ENCODE results near the gene KRTAP12-4. TPM values are rescaled to one million over a fixed set of nuclear protein-coding genes. Genes with fewer than 3 reads are reported as not detected.

Gene KRTAP12-4
- polyA plus RNA-seq, 1 experiment, result not detected

DNA sequence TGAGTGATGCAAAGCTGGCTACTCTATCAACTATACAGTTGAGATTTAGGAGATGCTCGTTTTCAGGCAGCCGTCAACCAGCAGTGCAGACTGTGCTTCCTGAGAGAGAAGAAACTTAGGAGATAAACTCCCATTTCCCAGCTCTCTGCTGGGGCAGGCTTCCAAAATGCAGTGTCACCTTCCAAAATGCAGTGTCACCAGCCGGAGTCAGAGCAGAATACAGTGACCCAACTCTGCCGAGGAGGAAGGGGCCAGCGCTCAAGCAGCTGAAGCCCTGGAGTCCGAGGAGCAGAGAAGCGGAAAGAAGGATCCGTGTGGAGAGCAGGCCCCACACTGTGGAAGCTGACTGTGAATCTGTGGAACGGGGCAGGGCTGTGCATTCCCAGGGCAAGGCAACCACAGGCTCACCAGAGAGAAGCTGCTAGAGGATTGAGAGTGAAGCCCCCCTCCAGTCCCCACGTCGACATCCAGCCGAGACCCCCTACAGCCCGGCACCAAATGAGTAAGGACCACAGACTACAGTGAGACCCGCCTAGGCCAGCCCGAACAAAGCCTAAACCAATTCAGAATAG, 28.2 kb upstream of the KRTAP12-4 start:
- Histone ChIP-seq H3K27me3 (ENCODE audit: control insufficient read depth, insufficient read depth, low read length) (peaks cover 7% of the 10 kb centered on the region), H3K36me3 (ENCODE audit: control insufficient read depth, insufficient read depth, low read length) (no peaks in the 10 kb centered on the region), H3K4me3 (ENCODE audit: low read depth, low read length) (no peak overlapping the region)
- no peak for DNase-seq (ENCODE audit: low read depth)
- ChIA-PET POLR2A (no interaction called here), CTCF (interaction anchor here (1.1 kb wide), 1 partner anchor 18 kb away, joined by 3 read pairs; no protein-coding TSS in a partner anchor)
- TF ChIP-seq, protein P1, sequence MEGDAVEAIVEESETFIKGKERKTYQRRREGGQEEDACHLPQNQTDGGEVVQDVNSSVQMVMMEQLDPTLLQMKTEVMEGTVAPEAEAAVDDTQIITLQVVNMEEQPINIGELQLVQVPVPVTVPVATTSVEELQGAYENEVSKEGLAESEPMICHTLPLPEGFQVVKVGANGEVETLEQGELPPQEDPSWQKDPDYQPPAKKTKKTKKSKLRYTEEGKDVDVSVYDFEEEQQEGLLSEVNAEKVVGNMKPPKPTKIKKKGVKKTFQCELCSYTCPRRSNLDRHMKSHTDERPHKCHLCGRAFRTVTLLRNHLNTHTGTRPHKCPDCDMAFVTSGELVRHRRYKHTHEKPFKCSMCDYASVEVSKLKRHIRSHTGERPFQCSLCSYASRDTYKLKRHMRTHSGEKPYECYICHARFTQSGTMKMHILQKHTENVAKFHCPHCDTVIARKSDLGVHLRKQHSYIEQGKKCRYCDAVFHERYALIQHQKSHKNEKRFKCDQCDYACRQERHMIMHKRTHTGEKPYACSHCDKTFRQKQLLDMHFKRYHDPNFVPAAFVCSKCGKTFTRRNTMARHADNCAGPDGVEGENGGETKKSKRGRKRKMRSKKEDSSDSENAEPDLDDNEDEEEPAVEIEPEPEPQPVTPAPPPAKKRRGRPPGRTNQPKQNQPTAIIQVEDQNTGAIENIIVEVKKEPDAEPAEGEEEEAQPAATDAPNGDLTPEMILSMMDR (IDR thresholded peaks at IDR 0.05; ENCODE audit: insufficient read depth, low read depth, low read length), result no peak

DNA sequence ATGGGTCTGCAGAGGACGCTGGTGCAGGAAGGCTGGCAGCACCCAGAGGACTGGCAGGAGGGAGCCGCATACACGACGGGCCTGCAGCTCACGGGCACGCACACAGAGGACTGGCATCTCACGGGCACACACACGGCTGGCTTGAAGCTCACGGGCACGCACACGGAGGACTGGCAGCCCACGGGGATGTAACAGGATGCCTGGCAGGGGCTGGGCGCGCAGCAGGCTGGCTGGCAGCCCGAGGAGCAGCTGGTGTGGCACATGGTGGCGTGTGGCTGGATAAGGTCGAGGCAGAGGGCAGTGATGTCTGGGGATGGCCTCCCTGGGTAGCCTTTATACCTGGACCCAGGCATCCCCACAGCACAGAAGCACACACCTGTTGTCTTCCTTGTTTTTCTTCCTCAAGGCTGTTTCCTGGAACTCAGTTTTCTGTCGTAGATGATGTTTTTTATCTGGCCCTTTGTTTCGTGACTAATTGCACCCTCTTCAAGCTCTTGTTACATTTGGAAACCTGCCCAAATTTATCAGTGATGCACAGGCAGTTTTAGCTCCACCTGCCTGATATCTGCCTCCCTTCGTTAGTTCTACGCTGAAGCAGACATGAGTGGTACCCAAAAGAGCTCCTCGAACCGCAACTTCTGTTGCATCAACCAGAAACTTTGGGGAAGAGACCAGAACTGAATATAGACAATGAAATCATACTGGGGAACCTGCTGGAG, 27.6 kb upstream of the KRTAP12-4 start, which contains the start of gene KRTAP12-1:
Gene KRTAP12-1, minus strand, starts transcription at position 303 of the 719 bp plus-strand sequence. Its CDS starts 40 bp downstream, at position 263.
- no peaks in the 10 kb centered on the region for H3K36me3 ChIP-seq (ENCODE audit: control insufficient read depth, insufficient read depth, low read length)
- POLR2A ChIA-PET, result no interaction called here
- CTCF ChIA-PET, result no interaction called here
- TF ChIP-seq, protein P1 (IDR thresholded peaks at IDR 0.05; ENCODE audit: insufficient read depth, low read depth, low read length), result no peak
- H3K27me3 ChIP-seq (ENCODE audit: control insufficient read depth, insufficient read depth, low read length), result peaks cover 3% of the 10 kb centered on the region
- no peak within 1 kb of the TSS for H3K4me3 ChIP-seq (ENCODE audit: low read depth, low read length)
- DNase-seq (ENCODE audit: low read depth), result no peak

DNA sequence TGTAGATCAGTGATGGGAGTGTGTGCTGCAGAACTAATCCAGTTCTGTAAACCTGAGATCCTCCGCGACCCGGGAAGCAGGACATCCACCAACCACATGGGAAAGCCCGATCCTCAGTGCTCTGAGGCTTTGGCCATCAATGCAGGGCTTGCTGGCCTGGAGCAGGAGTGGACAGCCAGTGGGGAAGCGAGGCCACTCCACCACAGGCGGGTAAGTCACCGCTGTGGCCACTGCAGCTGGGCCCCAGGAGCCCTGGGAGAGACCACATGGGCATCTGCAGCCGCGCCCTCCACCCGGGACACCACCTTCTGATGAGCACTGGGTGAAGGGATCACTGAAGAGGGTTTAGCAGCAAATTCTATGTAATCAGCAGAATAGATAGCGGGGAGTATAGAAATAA, 26.7 kb upstream of the KRTAP12-4 start:
- ChIA-PET CTCF (no interaction called here), POLR2A (no interaction called here)
- TF ChIP-seq, protein P1 (IDR thresholded peaks at IDR 0.05; ENCODE audit: insufficient read depth, low read depth, low read length), result no peak

DNA sequence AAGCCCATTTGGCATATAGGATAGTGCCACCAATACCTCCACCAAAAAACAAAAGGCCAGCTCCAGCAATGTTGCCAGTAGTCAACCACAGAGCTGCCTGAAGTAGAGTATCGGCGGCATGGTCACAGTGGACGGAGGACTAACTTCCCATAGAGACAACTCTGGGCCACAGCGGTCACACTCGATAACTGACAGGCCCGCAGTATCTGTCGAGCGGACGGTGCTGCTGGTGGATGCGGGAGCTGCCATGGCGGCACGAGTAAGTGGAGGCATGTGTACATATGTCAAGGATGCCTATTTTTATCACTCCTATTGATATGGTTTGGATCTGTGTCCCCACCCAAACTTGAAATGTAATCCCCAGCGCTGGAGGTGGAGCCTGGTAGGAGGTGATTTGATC, 23.4 kb upstream of the KRTAP12-4 start:
- ChIA-PET POLR2A (no interaction called here), CTCF (no interaction called here)
- H3K27me3 ChIP-seq (ENCODE audit: control insufficient read depth, insufficient read depth, low read length), result peaks cover 3% of the 10 kb centered on the region; the same call in 1 of the 2 replicates
- H3K4me3 ChIP-seq (ENCODE audit: low read depth, low read length), result no peak overlapping the region
- TF ChIP-seq, protein P1 (IDR thresholded peaks at IDR 0.05; ENCODE audit: insufficient read depth, low read depth, low read length), result no peak
- no peak for DNase-seq (ENCODE audit: low read depth)
- H3K36me3 ChIP-seq (ENCODE audit: control insufficient read depth, insufficient read depth, low read length), result no peaks in the 10 kb centered on the region

More for the DNA sequence above, 26.7 kb upstream of the KRTAP12-4 start:
- H3K27me3 ChIP-seq (ENCODE audit: control insufficient read depth, insufficient read depth, low read length), result peaks cover 2% of the 10 kb centered on the region; the same call in 1 of the 2 replicates
- H3K36me3 ChIP-seq (ENCODE audit: control insufficient read depth, insufficient read depth, low read length), result no peaks in the 10 kb centered on the region
- H3K4me3 ChIP-seq (ENCODE audit: low read depth, low read length), result no peak overlapping the region
- no peak for DNase-seq (ENCODE audit: low read depth)

DNA sequence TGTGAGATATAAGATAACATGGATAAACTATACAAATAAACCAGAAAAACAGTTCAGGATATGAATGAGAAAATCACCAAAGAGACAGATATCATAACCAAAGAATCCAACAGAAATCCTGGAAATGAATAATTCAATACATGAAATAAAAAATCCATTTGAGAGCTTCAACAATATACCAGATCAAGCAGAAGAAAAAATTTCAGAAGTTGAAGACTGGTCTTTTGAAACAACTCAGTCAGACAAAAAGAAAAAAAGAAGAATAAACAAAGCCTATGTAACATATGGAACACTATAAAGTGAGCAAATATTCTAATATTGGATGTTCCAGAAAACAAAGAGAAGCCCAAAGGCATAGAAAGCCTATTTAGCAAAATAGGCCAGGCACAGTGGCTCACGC, 17.5 kb upstream of the KRTAP12-4 start:
- POLR2A ChIA-PET, result no interaction called here
- CTCF ChIA-PET, result no interaction called here
- no peak overlapping the region for H3K4me3 ChIP-seq (ENCODE audit: low read depth, low read length)
- TF ChIP-seq, protein P1 (IDR thresholded peaks at IDR 0.05; ENCODE audit: insufficient read depth, low read depth, low read length), result no peak
- no peaks in the 10 kb centered on the region for H3K36me3 ChIP-seq (ENCODE audit: control insufficient read depth, insufficient read depth, low read length)
- no peak for DNase-seq (ENCODE audit: low read depth)
- peaks cover 3% of the 10 kb centered on the region; the same call in 1 of the 2 replicates for H3K27me3 ChIP-seq (ENCODE audit: control insufficient read depth, insufficient read depth, low read length)
